A549 (cell line): Measurements from ENCODE around the gene STX16. TPM values are rescaled to one million over a fixed set of nuclear protein-coding genes. Genes with fewer than 3 reads are reported as not detected.

Experiments
- ATAC-seq, 2 experiments: fragments of 200-7000 bp in 1 of 2; fragments of >200 bp in 1 of 2; cut with Nextera tagmentation in 1 of 2; cut with Tn5 transposase in 1 of 2; 3 replicates each; pipeline versions ENCODE4 v1.8.0 to v1.9.1; 2018 to 2020; ENCODE audit warnings: mild to moderate bottlenecking in 1 of 2, moderate library complexity in 1 of 2
- CTCF ChIA-PET: fragments of 300-600 bp; sonication (Branson Sonifier 250); formaldehyde crosslinking; extraction: SDS; loops from one replicate; lab custom pipeline; 2021; ENCODE audit warnings: antibody characterized with exemption, inconsistent platforms; lab: Yijun Ruan, JAX
- POLR2A ChIA-PET: fragments of 350-600 bp; formaldehyde crosslinking; extraction: SDS; loops from one replicate; lab custom pipeline; 2021; ENCODE audit warnings: antibody characterized with exemption, inconsistent platforms; lab: Yijun Ruan, JAX
- DNase-seq, 2 experiments: peaks; one replicate each; pipeline versions ENCODE4 v3.0.0 to v3.0.0-alpha.2; 2011 to 2016; ENCODE audit warnings: low read depth in 1 of 2, low spot score in 1 of 2
- FAIRE-seq: peaks from 2 replicates; lab custom pipeline; 2011; peaks lifted over from hg19 to GRCh38; lab: Jason Lieb, UNC
- H3K27ac ChIP-seq, 2 experiments: fragments of >200 bp; sonication (Bioruptor Twin); formaldehyde crosslinking; 3 replicates each; pipeline ENCODE4 v1.5.1; 2016 to 2017
- H3K4me1 ChIP-seq: fragments of >200 bp; sonication (Bioruptor Twin); formaldehyde crosslinking; 3 replicates; pipeline ENCODE4 v1.6.1; 2016
- H3K4me2 ChIP-seq: fragments of >200 bp; sonication (Bioruptor Twin); formaldehyde crosslinking; 3 replicates; pipeline ENCODE4 v1.6.1; 2016
- H3K4me3 ChIP-seq: fragments of >200 bp; sonication (Bioruptor Twin); formaldehyde crosslinking; 3 replicates; pipeline ENCODE4 v1.5.1; 2016
- H3K9me3 ChIP-seq: fragments of >200 bp; sonication (Bioruptor Twin); formaldehyde crosslinking; 3 replicates; pipeline ENCODE4 v1.6.1; 2016
- BHLHE40 ChIP-seq: IDR thresholded peaks from 2 replicates; pipeline ENCODE4 v1.6.1; 2012; ENCODE audit warnings: low read depth, low read length, inconsistent platforms
- CBX2 ChIP-seq: fragments of 200-600 bp; sonication (generic); IDR thresholded peaks from 2 replicates; pipeline ENCODE4 v1.6.1; 2016; ENCODE audit warnings: low read depth, mild to moderate bottlenecking, borderline replicate concordance
- CBX8 ChIP-seq: fragments of 200-600 bp; sonication (generic); IDR thresholded peaks from 2 replicates; pipeline ENCODE4 v1.6.1; 2016
- CEBPB ChIP-seq, 2 experiments: fragments of >200 bp in 1 of 2; sonication (Bioruptor Twin) in 1 of 2; formaldehyde crosslinking in 1 of 2; IDR thresholded peaks; 2 replicates each; pipeline ENCODE4 v1.6.1; 2012 to 2016
- EHF ChIP-seq: fragments of 250-450 bp; sonication (Bioruptor Pico); IDR thresholded peaks from 2 replicates; pipeline ENCODE4 v1.5.0; 2020; ENCODE audit warnings: mild to moderate bottlenecking
- FOSB ChIP-seq: fragments of 250-450 bp; sonication (Bioruptor Pico); IDR thresholded peaks from 2 replicates; pipeline ENCODE4 v1.5.0; 2020; ENCODE audit warnings: mild to moderate bottlenecking, moderate library complexity
- FOXS1 ChIP-seq: fragments of 250-450 bp; sonication (Bioruptor Pico); IDR thresholded peaks from 2 replicates; pipeline ENCODE4 v1.5.0; 2020; ENCODE audit warnings: mild to moderate bottlenecking, moderate library complexity
- HEYL ChIP-seq: fragments of 250-450 bp; sonication (Bioruptor Pico); IDR thresholded peaks from 2 replicates; pipeline ENCODE4 v1.8.0; 2021; ENCODE audit warnings: mild to moderate bottlenecking, moderate library complexity
- HMGXB4 ChIP-seq: fragments of 250-450 bp; sonication (Bioruptor Pico); IDR thresholded peaks from 2 replicates; pipeline ENCODE4 v1.5.0; 2021; ENCODE audit warnings: mild to moderate bottlenecking, moderate library complexity, borderline replicate concordance
- HOXA7 ChIP-seq: fragments of 250-450 bp; sonication (Bioruptor Pico); IDR thresholded peaks from 2 replicates; pipeline ENCODE4 v1.5.0; 2020; ENCODE audit warnings: mild to moderate bottlenecking, moderate library complexity
- KDM1A ChIP-seq: fragments of 200-600 bp; sonication (generic); IDR thresholded peaks from 2 replicates; pipeline ENCODE4 v1.6.1; 2016; ENCODE audit warnings: low read depth, mild to moderate bottlenecking
- MAFK ChIP-seq: fragments of 450-650 bp; IDR thresholded peaks from 2 replicates; pipeline ENCODE4 v1.6.1; 2014; ENCODE audit not compliant: partially characterized antibody
- NR3C1 ChIP-seq: fragments of >200 bp; sonication (Bioruptor Twin); formaldehyde crosslinking; IDR thresholded peaks from 3 replicates; pipeline ENCODE4 v1.6.1; 2017
- PHF8 ChIP-seq: fragments of 200-600 bp; sonication (generic); IDR thresholded peaks from 2 replicates; pipeline ENCODE4 v1.6.1; 2016; ENCODE audit warnings: low read depth, mild to moderate bottlenecking, antibody characterized with exemption, moderate library complexity, borderline replicate concordance
- POLR2A ChIP-seq: IDR thresholded peaks from 2 replicates; pipeline ENCODE4 v1.6.1; 2012; ENCODE audit warnings: mild to moderate bottlenecking, low read length
- RAD21 ChIP-seq, 2 experiments: fragments of >200 bp in 1 of 2; sonication (Bioruptor Twin) in 1 of 2; formaldehyde crosslinking in 1 of 2; IDR thresholded peaks in 1 of 2; conservative IDR thresholded peaks in 1 of 2; 2 replicates in 1 of 2; 3 replicates in 1 of 2; pipeline ENCODE4 v1.6.1; 2012 to 2018; ENCODE audit warnings: inconsistent platforms in 1 of 2
- RARB ChIP-seq: fragments of 250-450 bp; sonication (Bioruptor Pico); IDR thresholded peaks from 2 replicates; pipeline ENCODE4 v1.8.0; 2021; ENCODE audit warnings: mild to moderate bottlenecking, moderate library complexity
- RNF2 ChIP-seq: fragments of 200-600 bp; sonication (generic); IDR thresholded peaks from 2 replicates; pipeline ENCODE4 v1.6.1; 2016; ENCODE audit warnings: low read depth, mild to moderate bottlenecking, antibody characterized with exemption, moderate library complexity, borderline replicate concordance
- ZC3H11A ChIP-seq: fragments of 450-650 bp; IDR thresholded peaks from 2 replicates; pipeline ENCODE4 v1.6.1; 2014; ENCODE audit warnings: antibody characterized with exemption, mild to moderate bottlenecking
- ZNF302 ChIP-seq: fragments of 250-450 bp; sonication (Bioruptor Pico); IDR thresholded peaks from 2 replicates; pipeline ENCODE4 v1.9.0; 2021; ENCODE audit warnings: inconsistent platforms, mild to moderate bottlenecking, moderate library complexity
- WGBS: methylation state at CpG from one replicate; pipeline ENCODE4 v1.1.6; 2017; ENCODE audit errors: missing lambda C conversion rate; 5-methylcytosine and 5-hydroxymethylcytosine counted together
- polyA plus RNA-seq, 4 experiments: library from polyadenylated mRNA; depleted of rRNA in 3 of 4; stranded (reverse); fragments of >200 nt; fragmentation: RNase III in 1 of 4; extraction: RNeasy Plus Mini Kit Qiagen cat#74134 plus additional on column Dnase treatment in 1 of 4; gene quantifications; 2 replicates in 3 of 4; 3 replicates in 1 of 4; pipeline ENCODE4 v1.2.3, GENCODE V29; 2011 to 2017

STX16 gene
- polyA plus RNA-seq, 2 of the 4 experiments (the other 2 are of a cell fraction), result 68.5 to 71.6 TPM

- ATAC-seq, result peak; percentile 51 to 52; a peak in 5 of 6 replicates
Measured at GRCh38 chr20:58693226-58694006, 42.3 kb downstream of the STX16 start.

GRCh38 chr20:58694241-58695083 is 43.4 kb downstream of the STX16 start:
- 97% methylated on average over 30 of the region's 33 CpGs for WGBS
- DNase-seq, result no peak
- TF ChIP-seq KDM1A, result no peak
- no peak for TF ChIP-seq EHF
- no peak for TF ChIP-seq CBX2
- TF ChIP-seq MAFK, result no peak
- no peak for TF ChIP-seq CBX8
- no peak for TF ChIP-seq FOXS1 (CRISPR knock-in tag)
- no peak for TF ChIP-seq RAD21 (conservative IDR thresholded peaks at IDR 0.05 in 1 of 2, IDR thresholded peaks at IDR 0.05 in 1 of 2)
- no peak for TF ChIP-seq RNF2
- no peak for TF ChIP-seq NR3C1
- no peak for TF ChIP-seq HEYL (CRISPR knock-in tag)
- TF ChIP-seq CEBPB (IDR thresholded peaks at IDR 0.05), result no peak
- TF ChIP-seq ZNF302 (CRISPR knock-in tag), result no peak
- no peak for TF ChIP-seq BHLHE40
- no peak for TF ChIP-seq PHF8
- no peak for TF ChIP-seq RARB (CRISPR knock-in tag)
- TF ChIP-seq ZC3H11A, result no peak
- no peak for TF ChIP-seq FOSB
- TF ChIP-seq POLR2A, result no peak
- TF ChIP-seq, all 56 proteins: peak for 0
- Histone ChIP-seq H3K4me1 (peaks cover 20% of the 10 kb centered on the region), H3K4me2 (peak overlapping the region; percentile 88), H3K27ac (no peak overlapping the region; a peak in 1 of 6 replicates), H3K4me3 (no peak overlapping the region), H3K9me3 (no peaks in the 10 kb centered on the region)
- ATAC-seq (no peak), FAIRE-seq (no peak)
- POLR2A ChIA-PET, result interaction anchor here (0.7 kb wide), 1 partner anchor 44 kb away, joined by 3 read pairs; the partner anchor contains the start of gene STX16
- CTCF ChIA-PET, result interaction anchor here (1.0 to 2.6 kb wide), 5 partner anchors 9 to 457 kb away, joined by 3 to 8 read pairs (median 3); partner anchors contain the start of gene STX16

More at GRCh38 chr20:58693226-58694006, 42.3 kb downstream of the STX16 start:
- TF ChIP-seq HOXA7 (CRISPR knock-in tag), result no peak
- Histone ChIP-seq H3K9me3 (no peaks in the 10 kb centered on the region), H3K27ac (peak overlapping the region; percentile 97 to 98), H3K4me1 (peaks cover 20% of the 10 kb centered on the region), H3K4me3 (peak overlapping the region; percentile 80), H3K4me2 (peak overlapping the region; percentile 88)
- DNase-seq (peak; percentile 6 to 24), FAIRE-seq (no peak)
- ChIA-PET POLR2A (interaction anchor here (1.2 kb wide), 1 partner anchor 42 kb away, joined by 5 read pairs; the partner anchor contains the start of gene STX16), CTCF (interaction anchor here (0.7 to 2.6 kb wide), 11 partner anchors 10 to 456 kb away, joined by 3 to 8 read pairs (median 3); partner anchors contain the start of gene STX16)
- 91% methylated on average over 12 of the region's 51 CpGs for WGBS

- 92% methylated on average over 9 of the region's 9 CpGs for WGBS
- DNase-seq (no peak), FAIRE-seq (no peak), ATAC-seq (no peak)
- POLR2A ChIA-PET, result no interaction called here
- Histone ChIP-seq H3K4me1 (peaks cover 20% of the 10 kb centered on the region), H3K9me3 (no peaks in the 10 kb centered on the region), H3K4me2 (no peak overlapping the region), H3K4me3 (no peak overlapping the region), H3K27ac (no peak overlapping the region)
- no peak for TF ChIP-seq CBX2
- no peak for TF ChIP-seq HMGXB4 (CRISPR knock-in tag)
- TF ChIP-seq RAD21 (conservative IDR thresholded peaks at IDR 0.05 in 1 of 2, IDR thresholded peaks at IDR 0.05 in 1 of 2), result no peak
- no peak for TF ChIP-seq FOSB
- CTCF ChIA-PET, result interaction anchor here (0.6 to 2.6 kb wide), 2 partner anchors 10 to 17 kb away, joined by 3 to 8 read pairs; no protein-coding TSS in a partner anchor
Measured at GRCh38 chr20:58695084-58695722, 44.1 kb downstream of the STX16 start.
